Activated CD8-positive, alpha-beta T cell treated with anti-CD3 and anti-CD28 coated beads for 36 hours (primary cell): ENCODE data around the gene CMIP. TPM values are rescaled to one million over a fixed set of nuclear protein-coding genes. Genes with fewer than 3 reads are reported as not detected.

Source experiments
- ATAC-seq: fragments of 200-7000 bp; cut with Tn5 transposase; one replicate; pipeline ENCODE4 v1.10.0; 2021; ENCODE audit warnings: mild to moderate bottlenecking, moderate library complexity
- CTCF ChIA-PET: fragments of 350-600 bp; sonication (Branson Sonifier 250); formaldehyde crosslinking; loops from one replicate; lab custom pipeline; 2021; ENCODE audit warnings: antibody characterized with exemption; lab: Charles Lee
- POLR2A ChIA-PET: fragments of 350-600 bp; sonication (Branson Sonifier 250); formaldehyde crosslinking; loops from one replicate; lab custom pipeline; 2021; ENCODE audit warnings: antibody characterized with exemption; lab: Charles Lee
- DNase-seq: peaks from one replicate; pipeline ENCODE4 v3.0.0-alpha.2; 2020
- H3K27ac Mint-ChIP-seq: one replicate; pipeline ENCODE4 v1.8.0; 2021; ENCODE audit warnings: mild to moderate bottlenecking, mixed read lengths
- H3K27me3 Mint-ChIP-seq: one replicate; pipeline ENCODE4 v1.8.0; 2021; ENCODE audit warnings: mixed read lengths
- H3K36me3 Mint-ChIP-seq: one replicate; pipeline ENCODE4 v1.8.0; 2021; ENCODE audit warnings: low read depth, mixed read lengths
- H3K4me1 Mint-ChIP-seq: one replicate; pipeline ENCODE4 v1.8.0; 2021; ENCODE audit warnings: low read depth, mixed read lengths
- H3K4me3 Mint-ChIP-seq: one replicate; pipeline ENCODE4 v1.8.0; 2021; ENCODE audit warnings: mild to moderate bottlenecking, moderate library complexity, mixed read lengths
- H3K9me3 Mint-ChIP-seq: one replicate; pipeline ENCODE4 v1.8.0; 2021; ENCODE audit warnings: mixed read lengths
- CTCF ChIP-seq: fragments of 200-600 bp; IDR thresholded peaks from one replicate; pipeline ENCODE4 v1.8.0; 2022; ENCODE audit warnings: antibody characterized with exemption, mild to moderate bottlenecking
- intact Hi-C: fragments of 100-400 bp; cut with micrococcal nuclease; formaldehyde crosslinking; loops from one replicate; pipeline ENCODE4 v1.10.0; 2022
- total RNA-seq, 2 experiments: library from RNA; stranded (reverse); gene quantifications; one replicate each; pipeline ENCODE4 v1.2.3, GENCODE V29; 2021

Gene CMIP
- total RNA-seq, 2 experiments from 2014 or later: 37.6 to 38.5 TPM

- no peak for TF ChIP-seq CTCF
- ATAC-seq: no peak
- no peak overlapping the region for H3K27ac Mint-ChIP-seq
- ChIA-PET POLR2A (interaction anchor here (1.0 to 1.7 kb wide), 2 partner anchors 10 to 17 kb away, joined by 3 read pairs; no protein-coding TSS in a partner anchor), CTCF (interaction anchor here (1.3 to 1.5 kb wide), 2 partner anchors 15 to 116 kb away, joined by 3 read pairs; no protein-coding TSS in a partner anchor)
- DNase-seq: no peak
- no peaks in the 10 kb centered on the region for H3K36me3 Mint-ChIP-seq
- H3K4me1 Mint-ChIP-seq: peaks cover 3% of the 10 kb centered on the region
- H3K27me3 Mint-ChIP-seq: no peaks in the 10 kb centered on the region
- no peak overlapping the region for H3K4me3 Mint-ChIP-seq
- intact Hi-C loops: no loop called here
- H3K9me3 Mint-ChIP-seq: no peaks in the 10 kb centered on the region
Observed at GRCh38 chr16:81607805-81608522, 163.4 kb downstream of the CMIP start.

- Mint-ChIP-seq H3K27ac (no peak overlapping the region), H3K36me3 (no peaks in the 10 kb centered on the region), H3K4me1 (peaks cover 3% of the 10 kb centered on the region), H3K4me3 (no peak overlapping the region), H3K27me3 (no peaks in the 10 kb centered on the region), H3K9me3 (no peaks in the 10 kb centered on the region)
- CTCF ChIA-PET: interaction anchor here (1.5 kb wide), 1 partner anchor 14 kb away, joined by 3 read pairs; no protein-coding TSS in a partner anchor
- TF ChIP-seq CTCF: no peak
- POLR2A ChIA-PET: interaction anchor here (1.0 kb wide), 1 partner anchor 9 kb away, joined by 3 read pairs; no protein-coding TSS in a partner anchor
- intact Hi-C loops: no loop called here
- DNase-seq: no peak
- ATAC-seq: no peak
Observed at GRCh38 chr16:81608523-81609209, 164.1 kb downstream of the CMIP start.

- no peaks in the 10 kb centered on the region for H3K36me3 Mint-ChIP-seq
- ChIA-PET POLR2A (no interaction called here), CTCF (no interaction called here)
- H3K4me3 Mint-ChIP-seq: no peak overlapping the region
- peaks cover 3% of the 10 kb centered on the region for H3K4me1 Mint-ChIP-seq
- no peaks in the 10 kb centered on the region for H3K27me3 Mint-ChIP-seq
- ATAC-seq: no peak
- TF ChIP-seq CTCF: no peak
- H3K27ac Mint-ChIP-seq: peak overlapping the region; percentile 36
- no peak for DNase-seq
- H3K9me3 Mint-ChIP-seq: no peaks in the 10 kb centered on the region
- intact Hi-C loops: no loop called here
Observed at GRCh38 chr16:81609323-81609892, 164.8 kb downstream of the CMIP start.

- DNase-seq (no peak), ATAC-seq (no peak)
- intact Hi-C loops: no loop called here
- no peak overlapping the region for H3K4me3 Mint-ChIP-seq
- H3K9me3 Mint-ChIP-seq: no peaks in the 10 kb centered on the region
- H3K27ac Mint-ChIP-seq: no peak overlapping the region
- H3K4me1 Mint-ChIP-seq: peaks cover 3% of the 10 kb centered on the region
- ChIA-PET POLR2A (no interaction called here), CTCF (no interaction called here)
- H3K27me3 Mint-ChIP-seq: no peaks in the 10 kb centered on the region
- H3K36me3 Mint-ChIP-seq: no peaks in the 10 kb centered on the region
- no peak for TF ChIP-seq CTCF
Observed at GRCh38 chr16:81610144-81610842, 165.7 kb downstream of the CMIP start.
